Panc1 (cell line): ENCODE results near the gene OR6B2.

ENCODE experiments used
- POLR2AphosphoS5 ChIP-seq: IDR thresholded peaks from 2 replicates; pipeline ENCODE4 v1.6.1; 2012; ENCODE audit warnings: mild to moderate bottlenecking, low read depth, low read length, moderate library complexity
- SIN3A ChIP-seq: IDR thresholded peaks from 2 replicates; pipeline ENCODE4 v1.6.1; 2012; ENCODE audit warnings: low read depth, mild to moderate bottlenecking, low read length, moderate library complexity, borderline replicate concordance; ENCODE audit not compliant: insufficient read depth
- TCF7L2 ChIP-seq: IDR thresholded peaks from 2 replicates; pipeline ENCODE4 v1.6.1; 2011; ENCODE audit warnings: mild to moderate bottlenecking, low read depth, low read length, inconsistent platforms
- TF ChIP-seq, protein P1 (sequence below): fragments of 450-650 bp; IDR thresholded peaks from 2 replicates; pipeline ENCODE4 v1.5.1; 2017; ENCODE audit warnings: mild to moderate bottlenecking
- TF ChIP-seq, protein P2 (sequence below), 2 experiments: IDR thresholded peaks; 2 replicates each; pipeline ENCODE4 v1.6.1; 2011 to 2012; ENCODE audit warnings: low read depth in 2 of 2, control low read depth in 1 of 2, low read length in 1 of 2, mild to moderate bottlenecking in 1 of 2, moderate library complexity in 1 of 2; ENCODE audit not compliant: insufficient read depth in 1 of 2

DNA sequence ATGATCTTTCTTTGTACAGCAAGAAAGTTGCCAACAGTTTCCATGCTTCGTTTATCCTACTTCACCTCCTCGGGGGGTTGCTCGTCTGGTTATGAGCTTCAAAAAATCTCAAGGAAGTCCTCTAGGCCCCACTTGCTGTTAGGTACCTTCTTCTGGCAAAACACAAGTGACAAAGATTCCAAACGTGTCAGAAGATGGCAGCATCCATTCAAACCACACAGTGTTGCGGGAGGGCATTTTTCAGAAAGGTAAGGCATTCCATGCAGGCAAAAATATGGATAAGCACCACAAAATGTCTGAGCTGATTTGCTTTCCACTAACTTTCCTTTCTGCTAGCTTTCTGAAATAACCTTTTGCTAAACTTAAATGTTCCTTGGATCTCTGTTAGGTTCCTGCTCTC, 36.3 kb upstream of the OR6B2 start:
- TF ChIP-seq, protein P1, sequence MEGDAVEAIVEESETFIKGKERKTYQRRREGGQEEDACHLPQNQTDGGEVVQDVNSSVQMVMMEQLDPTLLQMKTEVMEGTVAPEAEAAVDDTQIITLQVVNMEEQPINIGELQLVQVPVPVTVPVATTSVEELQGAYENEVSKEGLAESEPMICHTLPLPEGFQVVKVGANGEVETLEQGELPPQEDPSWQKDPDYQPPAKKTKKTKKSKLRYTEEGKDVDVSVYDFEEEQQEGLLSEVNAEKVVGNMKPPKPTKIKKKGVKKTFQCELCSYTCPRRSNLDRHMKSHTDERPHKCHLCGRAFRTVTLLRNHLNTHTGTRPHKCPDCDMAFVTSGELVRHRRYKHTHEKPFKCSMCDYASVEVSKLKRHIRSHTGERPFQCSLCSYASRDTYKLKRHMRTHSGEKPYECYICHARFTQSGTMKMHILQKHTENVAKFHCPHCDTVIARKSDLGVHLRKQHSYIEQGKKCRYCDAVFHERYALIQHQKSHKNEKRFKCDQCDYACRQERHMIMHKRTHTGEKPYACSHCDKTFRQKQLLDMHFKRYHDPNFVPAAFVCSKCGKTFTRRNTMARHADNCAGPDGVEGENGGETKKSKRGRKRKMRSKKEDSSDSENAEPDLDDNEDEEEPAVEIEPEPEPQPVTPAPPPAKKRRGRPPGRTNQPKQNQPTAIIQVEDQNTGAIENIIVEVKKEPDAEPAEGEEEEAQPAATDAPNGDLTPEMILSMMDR, result 0 out of 2 replicates have a peak, but pooled peaks have one; percentile 16
- TF ChIP-seq SIN3A, result no peak
- TF ChIP-seq POLR2AphosphoS5, result no peak
- TF ChIP-seq, protein P2, sequence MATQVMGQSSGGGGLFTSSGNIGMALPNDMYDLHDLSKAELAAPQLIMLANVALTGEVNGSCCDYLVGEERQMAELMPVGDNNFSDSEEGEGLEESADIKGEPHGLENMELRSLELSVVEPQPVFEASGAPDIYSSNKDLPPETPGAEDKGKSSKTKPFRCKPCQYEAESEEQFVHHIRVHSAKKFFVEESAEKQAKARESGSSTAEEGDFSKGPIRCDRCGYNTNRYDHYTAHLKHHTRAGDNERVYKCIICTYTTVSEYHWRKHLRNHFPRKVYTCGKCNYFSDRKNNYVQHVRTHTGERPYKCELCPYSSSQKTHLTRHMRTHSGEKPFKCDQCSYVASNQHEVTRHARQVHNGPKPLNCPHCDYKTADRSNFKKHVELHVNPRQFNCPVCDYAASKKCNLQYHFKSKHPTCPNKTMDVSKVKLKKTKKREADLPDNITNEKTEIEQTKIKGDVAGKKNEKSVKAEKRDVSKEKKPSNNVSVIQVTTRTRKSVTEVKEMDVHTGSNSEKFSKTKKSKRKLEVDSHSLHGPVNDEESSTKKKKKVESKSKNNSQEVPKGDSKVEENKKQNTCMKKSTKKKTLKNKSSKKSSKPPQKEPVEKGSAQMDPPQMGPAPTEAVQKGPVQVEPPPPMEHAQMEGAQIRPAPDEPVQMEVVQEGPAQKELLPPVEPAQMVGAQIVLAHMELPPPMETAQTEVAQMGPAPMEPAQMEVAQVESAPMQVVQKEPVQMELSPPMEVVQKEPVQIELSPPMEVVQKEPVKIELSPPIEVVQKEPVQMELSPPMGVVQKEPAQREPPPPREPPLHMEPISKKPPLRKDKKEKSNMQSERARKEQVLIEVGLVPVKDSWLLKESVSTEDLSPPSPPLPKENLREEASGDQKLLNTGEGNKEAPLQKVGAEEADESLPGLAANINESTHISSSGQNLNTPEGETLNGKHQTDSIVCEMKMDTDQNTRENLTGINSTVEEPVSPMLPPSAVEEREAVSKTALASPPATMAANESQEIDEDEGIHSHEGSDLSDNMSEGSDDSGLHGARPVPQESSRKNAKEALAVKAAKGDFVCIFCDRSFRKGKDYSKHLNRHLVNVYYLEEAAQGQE (IDR thresholded peaks at IDR 0.05; ENCODE audit: insufficient read depth in 1 of 2, low read depth in 2 of 2, low read length in 1 of 2), result no peak
- TF ChIP-seq TCF7L2, result no peak
